GM21515 (cell line): ENCODE results near the gene RPL28.
"Not testable (repeated sequence)": the region's sequence is repeated elsewhere in the genome, so short reads cannot be mapped to it uniquely, and the experiment has no call there.

Experiments used
- ATAC-seq: cut with Tn5 transposase; IDR thresholded peaks from one replicate; pipeline ENCODE4 v1.9.1; 2021; ENCODE audit not compliant: unreplicated experiment

Gene RPL28

DNA sequence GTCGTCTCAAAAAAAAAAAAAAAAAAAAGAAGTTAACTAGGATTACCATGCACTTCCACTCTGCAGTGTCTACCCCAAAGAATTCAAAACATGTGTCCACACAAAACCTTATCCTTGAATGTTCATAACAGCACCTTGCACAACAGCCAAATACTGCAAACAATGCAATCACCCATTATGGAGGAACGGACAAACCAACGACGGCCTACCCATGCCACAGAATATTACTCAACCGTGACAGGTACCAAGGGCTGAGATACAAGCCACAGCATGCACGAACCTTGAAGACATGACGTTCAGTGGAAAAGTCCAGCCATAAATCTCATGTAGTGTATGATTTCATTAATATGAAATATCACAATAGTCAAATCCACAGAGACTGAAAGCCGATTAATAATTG lies 60.3 kb downstream of the RPL28 start:
- ATAC-seq = no peak

- ATAC-seq = no peak
Measured at GRCh38 chr19:55447421-55448174, 61.9 kb downstream of the RPL28 start.

DNA sequence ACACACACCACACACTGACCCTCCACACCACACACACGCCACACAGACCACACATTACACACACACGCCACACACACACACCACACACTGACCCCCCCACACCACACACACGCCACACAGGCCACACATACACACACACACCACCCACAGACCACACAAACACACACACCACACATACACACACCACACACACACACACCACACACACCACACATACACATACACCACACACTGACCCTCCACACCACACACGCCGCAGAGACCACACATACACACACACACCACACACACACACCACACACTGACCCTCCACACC lies 62.4 kb downstream of the RPL28 start:
- not testable (repeated sequence) for ATAC-seq

GRCh38 chr19:55449469-55449868 lies 63.7 kb downstream of the RPL28 start:
- no peak for ATAC-seq

GRCh38 chr19:55451163-55451964 lies 65.6 kb downstream of the RPL28 start:
- no peak for ATAC-seq

GRCh38 chr19:55451965-55452748 lies 66.4 kb downstream of the RPL28 start:
- no peak for ATAC-seq
